CD4-positive, CD25-positive, alpha-beta regulatory T cell (primary cell): Measurements from ENCODE around the gene CHST11. TPM values are rescaled to one million over a fixed set of nuclear protein-coding genes. Genes with fewer than 3 reads are reported as not detected.

Source experiments
- ATAC-seq, 2 donors: fragments of 150-1000 bp; cut with Tn5 transposase; one replicate each; pipeline ENCODE4 v1.10.0; 2021; ENCODE audit warnings: low read depth in 2 of 2, moderate number of reproducible peaks in 2 of 2, moderate library complexity in 1 of 2
- DNase-seq, 3 donors: peaks; one replicate each; pipeline versions ENCODE4 v3.0.0 to v3.0.0-alpha.2; 2012 to 2022; ENCODE audit warnings: mixed read lengths in 1 of 3
- H3K27ac ChIP-seq: one replicate; pipeline ENCODE4 v1.7.0; 2013; ENCODE audit warnings: mild to moderate bottlenecking, low read length; ENCODE audit not compliant: insufficient read depth, poor library complexity, severe bottlenecking
- H3K27me3 ChIP-seq: one replicate; pipeline ENCODE4 v1.7.0; 2013; ENCODE audit warnings: low read length; ENCODE audit not compliant: control insufficient read depth, insufficient read depth
- H3K36me3 ChIP-seq: one replicate; pipeline ENCODE4 v1.7.0; 2013; ENCODE audit warnings: mild to moderate bottlenecking, low read length, moderate library complexity; ENCODE audit not compliant: control insufficient read depth, insufficient read depth
- H3K4me1 ChIP-seq: 2 replicates; pipeline ENCODE4 v1.7.0; 2013; ENCODE audit warnings: mild to moderate bottlenecking, low read length; ENCODE audit not compliant: insufficient read depth, control insufficient read depth, poor library complexity, severe bottlenecking
- H3K4me3 ChIP-seq: one replicate; pipeline ENCODE4 v1.7.0; 2013; ENCODE audit warnings: low read depth, mild to moderate bottlenecking, low read length, moderate library complexity
- H3K9me3 ChIP-seq, 2 experiments: 1 replicate in 1 of 2; 2 replicates in 1 of 2; pipeline ENCODE4 v1.7.0; 2013; ENCODE audit warnings: low read length in 2 of 2, mild to moderate bottlenecking in 1 of 2, moderate library complexity in 1 of 2; ENCODE audit not compliant: control insufficient read depth in 2 of 2
- H3K27ac Mint-ChIP-seq, 3 donors: one replicate each; pipeline ENCODE4 v1.8.0; 2020 to 2022; ENCODE audit warnings: mild to moderate bottlenecking in 3 of 3, mixed read lengths in 3 of 3, moderate library complexity in 2 of 3
- H3K27me3 Mint-ChIP-seq: one replicate; pipeline ENCODE4 v1.8.0; 2022; ENCODE audit warnings: mild to moderate bottlenecking, mixed read lengths
- H3K36me3 Mint-ChIP-seq: one replicate; pipeline ENCODE4 v1.8.0; 2020; ENCODE audit warnings: mixed read lengths
- H3K4me1 Mint-ChIP-seq, 4 donors: one replicate each; pipeline ENCODE4 v1.8.0; 2020 to 2022; ENCODE audit warnings: mixed read lengths in 4 of 4, mild to moderate bottlenecking in 1 of 4
- H3K4me3 Mint-ChIP-seq, 4 donors: one replicate each; pipeline ENCODE4 v1.8.0; 2020 to 2022; ENCODE audit warnings: mild to moderate bottlenecking in 4 of 4, mixed read lengths in 4 of 4, moderate library complexity in 3 of 4
- H3K9me3 Mint-ChIP-seq, 7 donors: one replicate each; pipeline ENCODE4 v1.8.0; 2020 to 2022; ENCODE audit warnings: mixed read lengths in 7 of 7, mild to moderate bottlenecking in 3 of 7, moderate library complexity in 2 of 7
- polyA plus RNA-seq, 4 donors: library from polyadenylated mRNA; unstranded; fragments of 300-500 nt; fragmentation: Illumina TruSeq; gene quantifications; one replicate each; pipeline ENCODE4 v1.2.3, GENCODE V29; 2021
- total RNA-seq: library from RNA; stranded (reverse); gene quantifications from one replicate; pipeline ENCODE4 v1.2.3, GENCODE V29; 2022

The CHST11 gene
- total and polyA plus RNA-seq, 5 donors from 2014 or later: 70.2 to 192 (median 105) TPM

- no peaks in the 10 kb centered on the region for H3K36me3 Mint-ChIP-seq
- H3K27me3 Mint-ChIP-seq: peaks cover 5% of the 10 kb centered on the region
- Histone ChIP-seq H3K36me3 (no peaks in the 10 kb centered on the region), H3K27me3 (peaks cover 2% of the 10 kb centered on the region), H3K27ac (no peak overlapping the region), H3K4me3 (no peak overlapping the region), H3K4me1 (no peaks in the 10 kb centered on the region), H3K9me3 (no peaks in the 10 kb centered on the region)
- H3K27ac Mint-ChIP-seq: no peak overlapping the region
- H3K4me1 Mint-ChIP-seq: peaks cover 4 to 14% (median 10%) of the 10 kb centered on the region in 4 donors
- H3K9me3 Mint-ChIP-seq: peaks cover 0 to 1% (median 0%) of the 10 kb centered on the region in 7 donors
- no peak for ATAC-seq
- DNase-seq: no peak
- H3K4me3 Mint-ChIP-seq: no peak overlapping the region
These were observed 22.6 kb upstream of the CHST11 start for GRCh38 chr12:104434129-104434528.

- no peaks in the 10 kb centered on the region for H3K36me3 ChIP-seq
- no peaks in the 10 kb centered on the region for H3K4me1 ChIP-seq
- Mint-ChIP-seq H3K27ac (no peak overlapping the region), H3K9me3 (peaks cover 0 to 1% (median 0%) of the 10 kb centered on the region in 7 donors), H3K27me3 (peaks cover 5% of the 10 kb centered on the region), H3K36me3 (no peaks in the 10 kb centered on the region), H3K4me3 (no peak overlapping the region), H3K4me1 (peaks cover 4 to 14% (median 10%) of the 10 kb centered on the region in 4 donors)
- DNase-seq: no peak
- no peak overlapping the region for H3K27ac ChIP-seq
- peaks cover 2% of the 10 kb centered on the region for H3K27me3 ChIP-seq
- no peaks in the 10 kb centered on the region for H3K9me3 ChIP-seq
- ATAC-seq: no peak
- H3K4me3 ChIP-seq: no peak overlapping the region
These were observed 21.6 kb upstream of the CHST11 start for GRCh38 chr12:104435175-104435574.

- Histone ChIP-seq H3K4me3 (no peak overlapping the region), H3K27ac (no peak overlapping the region), H3K9me3 (no peaks in the 10 kb centered on the region), H3K27me3 (peaks cover 2% of the 10 kb centered on the region), H3K36me3 (no peaks in the 10 kb centered on the region), H3K4me1 (no peaks in the 10 kb centered on the region)
- ATAC-seq (no peak), DNase-seq (no peak)
- Mint-ChIP-seq H3K36me3 (no peaks in the 10 kb centered on the region), H3K27me3 (peaks cover 5% of the 10 kb centered on the region), H3K9me3 (peaks cover 0 to 1% (median 0%) of the 10 kb centered on the region in 7 donors), H3K4me3 (no peak overlapping the region), H3K4me1 (peaks cover 4 to 14% (median 10%) of the 10 kb centered on the region in 4 donors), H3K27ac (no peak overlapping the region)
These were observed 21.0 kb upstream of the CHST11 start for GRCh38 chr12:104435765-104436164.

GRCh38 chr12:104436790-104437189, 20.0 kb upstream of the CHST11 start:
- H3K4me3 Mint-ChIP-seq: no peak overlapping the region
- Histone ChIP-seq H3K27ac (no peak overlapping the region), H3K4me3 (no peak overlapping the region), H3K36me3 (no peaks in the 10 kb centered on the region), H3K9me3 (no peaks in the 10 kb centered on the region), H3K27me3 (peaks cover 2% of the 10 kb centered on the region), H3K4me1 (no peaks in the 10 kb centered on the region)
- no peak for DNase-seq
- H3K27ac Mint-ChIP-seq: no peak overlapping the region
- ATAC-seq: no peak
- peaks cover 5% of the 10 kb centered on the region for H3K27me3 Mint-ChIP-seq
- no peaks in the 10 kb centered on the region for H3K36me3 Mint-ChIP-seq
- peaks cover 4 to 14% (median 10%) of the 10 kb centered on the region in 4 donors for H3K4me1 Mint-ChIP-seq
- H3K9me3 Mint-ChIP-seq: peaks cover 0 to 1% (median 0%) of the 10 kb centered on the region in 7 donors

- no peak for DNase-seq
- Mint-ChIP-seq H3K9me3 (peaks cover 0 to 1% (median 0%) of the 10 kb centered on the region in 7 donors), H3K27ac (no peak overlapping the region), H3K27me3 (peaks cover 5% of the 10 kb centered on the region), H3K36me3 (no peaks in the 10 kb centered on the region), H3K4me1 (peaks cover 4 to 14% (median 12%) of the 10 kb centered on the region in 4 donors), H3K4me3 (peak overlapping the region in 1 of 4 donors; percentile 29)
- no peak for ATAC-seq
- Histone ChIP-seq H3K27ac (no peak overlapping the region), H3K27me3 (no peaks in the 10 kb centered on the region), H3K4me1 (no peaks in the 10 kb centered on the region), H3K36me3 (no peaks in the 10 kb centered on the region), H3K9me3 (no peaks in the 10 kb centered on the region), H3K4me3 (no peak overlapping the region)
These were observed 18.6 kb upstream of the CHST11 start for GRCh38 chr12:104438134-104438533.

- Histone ChIP-seq H3K4me1 (no peaks in the 10 kb centered on the region), H3K27me3 (no peaks in the 10 kb centered on the region), H3K27ac (no peak overlapping the region), H3K9me3 (no peaks in the 10 kb centered on the region), H3K36me3 (no peaks in the 10 kb centered on the region), H3K4me3 (no peak overlapping the region)
- peaks cover 4 to 14% (median 12%) of the 10 kb centered on the region in 4 donors for H3K4me1 Mint-ChIP-seq
- no peak for DNase-seq
- ATAC-seq: no peak
- H3K36me3 Mint-ChIP-seq: no peaks in the 10 kb centered on the region
- H3K9me3 Mint-ChIP-seq: peaks cover 0 to 1% (median 0%) of the 10 kb centered on the region in 7 donors
- H3K27me3 Mint-ChIP-seq: peaks cover 5% of the 10 kb centered on the region
- no peak overlapping the region for H3K27ac Mint-ChIP-seq
- no peak overlapping the region for H3K4me3 Mint-ChIP-seq
These were observed 17.6 kb upstream of the CHST11 start for GRCh38 chr12:104439137-104439536.

GRCh38 chr12:104443008-104443407, 13.7 kb upstream of the CHST11 start:
- H3K4me3 Mint-ChIP-seq: no peak overlapping the region
- H3K27me3 ChIP-seq: no peaks in the 10 kb centered on the region
- no peaks in the 10 kb centered on the region for H3K36me3 Mint-ChIP-seq
- no peaks in the 10 kb centered on the region for H3K36me3 ChIP-seq
- no peak overlapping the region for H3K27ac Mint-ChIP-seq
- DNase-seq: no peak
- no peak for ATAC-seq
- H3K27ac ChIP-seq: no peak overlapping the region
- H3K4me1 ChIP-seq: no peaks in the 10 kb centered on the region
- no peaks in the 10 kb centered on the region for H3K9me3 ChIP-seq
- no peak overlapping the region for H3K4me3 ChIP-seq
- no peaks in the 10 kb centered on the region for H3K27me3 Mint-ChIP-seq
- H3K9me3 Mint-ChIP-seq: peaks cover 0 to 2% (median 0%) of the 10 kb centered on the region in 7 donors
- H3K4me1 Mint-ChIP-seq: peaks cover 0 to 6% (median 5%) of the 10 kb centered on the region in 4 donors

- H3K4me3 Mint-ChIP-seq: no peak overlapping the region
- H3K27me3 ChIP-seq: no peaks in the 10 kb centered on the region
- H3K36me3 Mint-ChIP-seq: no peaks in the 10 kb centered on the region
- DNase-seq (no peak), ATAC-seq (no peak)
- no peaks in the 10 kb centered on the region for H3K4me1 ChIP-seq
- no peak overlapping the region for H3K27ac ChIP-seq
- H3K4me3 ChIP-seq: no peak overlapping the region
- H3K9me3 ChIP-seq: peaks cover 0 to 6% of the 10 kb centered on the region in 2 experiments
- H3K27ac Mint-ChIP-seq: no peak overlapping the region
- H3K27me3 Mint-ChIP-seq: no peaks in the 10 kb centered on the region
- H3K4me1 Mint-ChIP-seq: peaks cover 0 to 3% (median 0%) of the 10 kb centered on the region in 4 donors
- peaks cover 0 to 4% (median 0%) of the 10 kb centered on the region in 7 donors for H3K9me3 Mint-ChIP-seq
- H3K36me3 ChIP-seq: no peaks in the 10 kb centered on the region
These were observed 9.9 kb upstream of the CHST11 start for GRCh38 chr12:104446646-104447421.
